AG09319 (cell line): ENCODE data around the gene TSPAN32.
"Not testable (repeated sequence)": the region's sequence is repeated elsewhere in the genome, so short reads cannot be mapped to it uniquely, and the experiment has no call there.

Source experiments
- DNase-seq: peaks from one replicate; pipeline ENCODE4 v3.0.0-alpha.2; 2010; ENCODE audit warnings: low read depth; ENCODE audit errors: extremely low read depth
- TF ChIP-seq, protein P1 (sequence below): IDR thresholded peaks from 2 replicates; pipeline ENCODE4 v1.5.1; 2011; ENCODE audit warnings: low read depth, mild to moderate bottlenecking, inconsistent platforms, low read length, moderate library complexity

Gene TSPAN32

GRCh38 chr11:2358754-2359442 is 57.1 kb downstream of the TSPAN32 start:
- DNase-seq: no peak
- TF ChIP-seq, protein P1, sequence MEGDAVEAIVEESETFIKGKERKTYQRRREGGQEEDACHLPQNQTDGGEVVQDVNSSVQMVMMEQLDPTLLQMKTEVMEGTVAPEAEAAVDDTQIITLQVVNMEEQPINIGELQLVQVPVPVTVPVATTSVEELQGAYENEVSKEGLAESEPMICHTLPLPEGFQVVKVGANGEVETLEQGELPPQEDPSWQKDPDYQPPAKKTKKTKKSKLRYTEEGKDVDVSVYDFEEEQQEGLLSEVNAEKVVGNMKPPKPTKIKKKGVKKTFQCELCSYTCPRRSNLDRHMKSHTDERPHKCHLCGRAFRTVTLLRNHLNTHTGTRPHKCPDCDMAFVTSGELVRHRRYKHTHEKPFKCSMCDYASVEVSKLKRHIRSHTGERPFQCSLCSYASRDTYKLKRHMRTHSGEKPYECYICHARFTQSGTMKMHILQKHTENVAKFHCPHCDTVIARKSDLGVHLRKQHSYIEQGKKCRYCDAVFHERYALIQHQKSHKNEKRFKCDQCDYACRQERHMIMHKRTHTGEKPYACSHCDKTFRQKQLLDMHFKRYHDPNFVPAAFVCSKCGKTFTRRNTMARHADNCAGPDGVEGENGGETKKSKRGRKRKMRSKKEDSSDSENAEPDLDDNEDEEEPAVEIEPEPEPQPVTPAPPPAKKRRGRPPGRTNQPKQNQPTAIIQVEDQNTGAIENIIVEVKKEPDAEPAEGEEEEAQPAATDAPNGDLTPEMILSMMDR: no peak

GRCh38 chr11:2359557-2359956 is 57.7 kb downstream of the TSPAN32 start:
- TF ChIP-seq, protein P1: no peak
- DNase-seq: no peak

- TF ChIP-seq, protein P1: no peak
- no peak for DNase-seq
Measured at GRCh38 chr11:2360081-2360642, 58.3 kb downstream of the TSPAN32 start.

GRCh38 chr11:2361565-2361964 is 59.8 kb downstream of the TSPAN32 start:
- no peak for DNase-seq
- TF ChIP-seq, protein P1: no peak

DNA sequence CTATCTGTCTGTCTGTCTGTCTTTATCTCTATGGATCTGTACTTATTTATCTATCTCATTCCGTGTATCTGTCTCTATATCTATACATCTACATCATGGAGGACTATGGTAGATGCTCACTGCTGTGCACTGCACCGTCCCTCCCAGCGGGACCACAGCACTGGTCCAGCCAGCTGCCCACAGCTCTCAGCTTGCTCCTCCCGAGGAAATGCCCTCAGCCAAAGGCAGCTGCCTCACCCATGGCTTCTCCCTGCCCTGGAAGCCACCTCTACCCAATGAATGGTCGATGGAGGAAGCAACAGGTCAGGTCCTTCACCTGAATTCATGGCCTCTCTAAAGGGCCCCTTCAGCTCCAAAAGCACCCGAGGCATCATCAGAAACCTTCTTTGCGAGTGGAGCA is 60.6 kb downstream of the TSPAN32 start:
- TF ChIP-seq, protein P1: no peak
- no peak for DNase-seq

DNA sequence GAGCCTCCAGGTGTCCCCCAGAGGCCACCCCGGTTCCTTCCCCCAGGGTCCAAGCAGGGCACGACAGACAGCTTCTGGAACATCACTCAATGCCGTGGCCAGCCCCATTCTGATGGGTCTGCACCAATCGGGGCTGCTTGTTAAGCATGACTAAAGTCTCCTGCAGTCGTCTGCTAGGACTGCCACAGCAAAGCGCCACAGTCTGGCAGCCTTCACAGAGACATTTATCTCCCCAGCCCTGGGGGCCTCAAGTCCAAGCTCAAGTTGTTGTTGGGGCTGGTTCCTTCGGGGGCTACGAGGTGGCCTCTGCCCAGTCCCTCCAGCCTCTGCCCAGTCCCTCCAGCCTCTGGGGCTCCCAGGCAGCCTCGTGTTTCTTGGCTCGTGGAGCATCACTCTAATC is 61.3 kb downstream of the TSPAN32 start:
- DNase-seq: no peak
- TF ChIP-seq, protein P1: no peak

GRCh38 chr11:2363577-2364370 is 62.0 kb downstream of the TSPAN32 start:
- DNase-seq: no peak
- TF ChIP-seq, protein P1: no peak

DNA sequence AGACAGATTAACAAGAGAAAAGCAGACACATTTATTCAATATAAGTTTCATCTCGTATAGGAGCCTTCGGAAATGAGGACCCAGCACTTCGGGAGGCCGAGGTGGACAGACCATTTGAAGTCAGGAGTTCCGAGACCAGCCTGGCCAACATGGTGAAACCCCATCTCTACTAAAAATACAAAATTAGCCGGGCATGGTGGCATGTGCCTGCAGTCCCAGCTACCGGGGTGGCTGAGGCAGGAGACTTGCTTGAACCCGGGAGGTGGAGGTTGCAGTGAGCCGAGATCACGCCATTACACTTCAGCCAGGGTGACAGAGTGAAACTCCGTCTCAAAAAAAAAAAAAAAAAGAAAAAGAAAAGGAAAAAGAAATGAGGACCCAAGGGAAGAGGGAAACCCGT is 62.6 kb downstream of the TSPAN32 start:
- DNase-seq: not testable (repeated sequence)
